Spinal cord (tissue), 10 donors: ENCODE measurements around the gene EPB41L1. TPM values are rescaled to one million over a fixed set of nuclear protein-coding genes. Genes with fewer than 3 reads are reported as not detected.

Experiments
- DNase-seq, 6 donors: peaks; one replicate each; pipeline versions ENCODE4 v3.0.0 to v3.0.0-alpha.2; 2013 to 2015; ENCODE audit warnings: low spot score in 6 of 6, low read depth in 4 of 6
- H3K27ac ChIP-seq: one replicate; pipeline ENCODE4 v1.5.1; 2013; ENCODE audit warnings: low read depth, low read length, control low read depth
- H3K27me3 ChIP-seq: one replicate; pipeline ENCODE4 v1.6.1; 2013; ENCODE audit warnings: low read length; ENCODE audit not compliant: control insufficient read depth, insufficient read depth
- H3K36me3 ChIP-seq: one replicate; pipeline ENCODE4 v1.6.1; 2013; ENCODE audit warnings: low read length; ENCODE audit not compliant: control insufficient read depth, insufficient read depth
- H3K4me1 ChIP-seq: one replicate; pipeline ENCODE4 v1.6.1; 2013; ENCODE audit warnings: low read length; ENCODE audit not compliant: control insufficient read depth, insufficient read depth
- H3K4me3 ChIP-seq: one replicate; pipeline ENCODE4 v1.5.1; 2013; ENCODE audit warnings: low read depth, low read length, control low read depth
- H3K9me3 ChIP-seq: one replicate; pipeline ENCODE4 v1.6.1; 2013; ENCODE audit warnings: low read length; ENCODE audit not compliant: control insufficient read depth, insufficient read depth
- WGBS: methylation state at CpG from one replicate; pipeline ENCODE4 v1.1.5; 2013; ENCODE audit warnings: missing lambda C conversion rate; ENCODE audit not compliant: insufficient coverage; 5-methylcytosine and 5-hydroxymethylcytosine counted together
- polyA plus RNA-seq, 2 donors: library from polyadenylated mRNA; unstranded; fragments of 120-200 nt; gene quantifications; one replicate each; pipeline ENCODE4 v1.2.1, GENCODE V29; 2013; ENCODE audit not compliant: insufficient read length in 2 of 2
- total RNA-seq, 2 donors: library from RNA; depleted of rRNA in 1 of 2; stranded (reverse); fragments of 120-200 nt in 1 of 2; fragments of >200 nt in 1 of 2; gene quantifications; one replicate each; pipeline versions ENCODE4 v1.2.3 to v1.2.4, GENCODE V29; 2013 to 2014
- donor health status: healthy.

EPB41L1 gene
- total and polyA plus RNA-seq, 4 donors = 57.6 to 163 (median 149) TPM

- H3K4me1 ChIP-seq = peaks cover 7% of the 10 kb centered on the region
- no peak overlapping the region for H3K4me3 ChIP-seq
- WGBS = 95% methylated on average over 17 of the region's 17 CpGs
- no peak for DNase-seq
- H3K9me3 ChIP-seq = no peaks in the 10 kb centered on the region
- no peaks in the 10 kb centered on the region for H3K27me3 ChIP-seq
- no peak overlapping the region for H3K27ac ChIP-seq
- peaks cover 8% of the 10 kb centered on the region for H3K36me3 ChIP-seq
Observed at GRCh38 chr20:36121981-36122930, 32.3 kb upstream of the EPB41L1 start.

- WGBS = 100% methylated on average over 2 of the region's 7 CpGs
- no peaks in the 10 kb centered on the region for H3K9me3 ChIP-seq
Observed at GRCh38 chr20:36122931-36123288, 31.6 kb upstream of the EPB41L1 start.

GRCh38 chr20:36125097-36125496 is 29.4 kb upstream of the EPB41L1 start:
- Histone ChIP-seq H3K27ac (no peak overlapping the region), H3K4me3 (no peak overlapping the region), H3K36me3 (peaks cover 8% of the 10 kb centered on the region), H3K27me3 (no peaks in the 10 kb centered on the region), H3K9me3 (no peaks in the 10 kb centered on the region), H3K4me1 (peaks cover 22% of the 10 kb centered on the region)
- WGBS = 83% methylated on average over 2 of the region's 3 CpGs
- no peak for DNase-seq

More at GRCh38 chr20:36122931-36123288, 31.6 kb upstream of the EPB41L1 start:
- no peak for DNase-seq
- peaks cover 8% of the 10 kb centered on the region for H3K36me3 ChIP-seq
- H3K27ac ChIP-seq = no peak overlapping the region
- peaks cover 13% of the 10 kb centered on the region for H3K4me1 ChIP-seq
- H3K27me3 ChIP-seq = no peaks in the 10 kb centered on the region
- H3K4me3 ChIP-seq = no peak overlapping the region

GRCh38 chr20:36126836-36127527 is 27.6 kb upstream of the EPB41L1 start:
- H3K27ac ChIP-seq = no peak overlapping the region
- 56% methylated on average over 6 of the region's 7 CpGs for WGBS

DNA sequence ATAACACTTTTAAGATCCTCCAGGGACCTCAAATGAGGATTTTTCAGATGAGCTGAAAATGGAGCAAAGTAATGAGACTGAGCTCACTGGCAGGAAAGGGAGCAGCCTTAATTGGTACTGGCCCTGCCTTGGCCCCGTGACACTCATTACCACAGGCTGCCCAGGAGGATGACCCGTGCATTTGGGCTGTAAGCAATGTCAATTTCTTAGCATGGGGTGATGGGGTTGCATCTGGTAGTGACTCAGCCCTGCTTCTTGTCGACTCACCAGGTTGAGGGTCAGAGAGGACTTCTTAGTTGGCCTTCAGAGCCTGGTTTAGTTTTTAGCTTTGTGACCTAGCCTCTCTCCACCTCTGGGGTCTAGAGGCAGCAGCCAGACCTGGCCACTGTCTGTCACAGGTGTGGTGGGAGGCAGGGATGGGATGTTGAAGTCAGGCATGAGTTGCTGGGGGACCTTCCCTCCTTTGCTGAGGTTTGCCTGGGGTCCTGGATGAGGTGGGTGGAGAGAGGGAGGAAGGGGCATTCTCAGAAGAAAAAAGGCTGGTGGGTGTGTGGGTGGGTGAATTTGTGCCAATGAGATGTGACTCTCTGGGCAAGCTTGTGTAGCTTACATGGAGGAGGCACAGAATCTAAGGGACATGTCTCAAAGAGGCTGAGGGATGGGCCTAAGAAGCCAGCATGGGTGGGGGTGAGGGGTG is 25.9 kb upstream of the EPB41L1 start:
- peak in 1 of 6 donors; percentile 37 for DNase-seq
- no peak overlapping the region for H3K4me3 ChIP-seq
- no peaks in the 10 kb centered on the region for H3K9me3 ChIP-seq
- 54% methylated on average over 3 of the region's 3 CpGs for whole genome bisulfite sequencing
- no peaks in the 10 kb centered on the region for H3K27me3 ChIP-seq
- no peak overlapping the region for H3K27ac ChIP-seq
- H3K36me3 ChIP-seq = peaks cover 2% of the 10 kb centered on the region
- peaks cover 22% of the 10 kb centered on the region for H3K4me1 ChIP-seq

More at GRCh38 chr20:36126836-36127527, 27.6 kb upstream of the EPB41L1 start:
- Histone ChIP-seq H3K4me3 (no peak overlapping the region), H3K27me3 (no peaks in the 10 kb centered on the region), H3K4me1 (peaks cover 22% of the 10 kb centered on the region), H3K36me3 (peaks cover 8% of the 10 kb centered on the region), H3K9me3 (no peaks in the 10 kb centered on the region)
- peak in 2 of 6 donors; percentile 43 to 57 for DNase-seq

DNA sequence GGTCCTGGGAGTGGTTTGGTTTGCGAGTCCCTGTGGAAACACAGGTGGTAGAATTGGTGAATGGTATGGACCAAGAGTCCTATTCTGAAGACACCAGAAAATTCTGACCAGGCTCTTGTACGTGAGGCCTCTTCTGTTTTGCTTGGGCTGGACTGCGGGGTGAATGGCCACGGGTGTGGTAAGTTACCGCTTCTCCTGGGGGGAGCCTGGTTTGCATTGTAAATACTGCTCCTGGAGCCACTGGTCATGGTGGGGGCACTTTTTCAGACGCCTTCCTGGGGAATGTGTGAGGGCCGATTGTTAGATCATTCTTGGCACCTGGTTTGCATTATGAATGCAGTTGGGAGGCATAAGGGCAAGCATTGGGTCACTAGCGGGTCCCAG is 25.4 kb upstream of the EPB41L1 start:
- Histone ChIP-seq H3K27ac (no peak overlapping the region), H3K4me3 (no peak overlapping the region), H3K36me3 (peaks cover 2% of the 10 kb centered on the region), H3K27me3 (no peaks in the 10 kb centered on the region), H3K9me3 (no peaks in the 10 kb centered on the region), H3K4me1 (peaks cover 22% of the 10 kb centered on the region)
- WGBS = 67% methylated on average over 7 of the region's 8 CpGs
- DNase-seq = no peak

- DNase-seq = no peak
- Histone ChIP-seq H3K4me3 (no peak overlapping the region), H3K9me3 (no peaks in the 10 kb centered on the region), H3K4me1 (peaks cover 22% of the 10 kb centered on the region), H3K27me3 (no peaks in the 10 kb centered on the region), H3K36me3 (peaks cover 2% of the 10 kb centered on the region), H3K27ac (no peak overlapping the region)
- WGBS = 80% methylated on average over 1 of the region's 6 CpGs
Observed at GRCh38 chr20:36130390-36130789, 24.1 kb upstream of the EPB41L1 start.

DNA sequence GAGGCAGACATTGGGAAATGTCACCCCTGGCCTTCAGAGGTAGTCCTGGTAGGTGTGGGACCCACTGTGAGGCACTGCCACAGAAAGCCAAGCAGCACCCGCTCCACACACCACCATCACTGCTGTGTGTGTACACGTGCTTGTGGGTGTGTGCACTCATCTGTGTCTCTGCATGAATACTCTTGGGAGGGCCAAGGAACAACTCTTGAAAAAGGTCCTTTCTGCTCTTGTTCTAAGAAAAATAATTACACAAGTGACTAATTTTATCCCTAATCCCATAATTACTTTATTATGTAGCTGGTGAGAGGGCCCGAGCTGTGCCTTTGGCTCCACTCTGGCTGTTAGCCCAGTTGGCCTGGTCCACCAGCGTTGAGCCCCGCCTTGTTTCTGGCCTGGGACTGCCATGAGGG is 21.7 kb upstream of the EPB41L1 start:
- Histone ChIP-seq H3K4me1 (peaks cover 10% of the 10 kb centered on the region), H3K4me3 (no peak overlapping the region), H3K27ac (no peak overlapping the region), H3K9me3 (no peaks in the 10 kb centered on the region), H3K36me3 (no peaks in the 10 kb centered on the region), H3K27me3 (no peaks in the 10 kb centered on the region)
- DNase-seq = no peak
- WGBS = 60% methylated on average over 1 of the region's 5 CpGs

DNA sequence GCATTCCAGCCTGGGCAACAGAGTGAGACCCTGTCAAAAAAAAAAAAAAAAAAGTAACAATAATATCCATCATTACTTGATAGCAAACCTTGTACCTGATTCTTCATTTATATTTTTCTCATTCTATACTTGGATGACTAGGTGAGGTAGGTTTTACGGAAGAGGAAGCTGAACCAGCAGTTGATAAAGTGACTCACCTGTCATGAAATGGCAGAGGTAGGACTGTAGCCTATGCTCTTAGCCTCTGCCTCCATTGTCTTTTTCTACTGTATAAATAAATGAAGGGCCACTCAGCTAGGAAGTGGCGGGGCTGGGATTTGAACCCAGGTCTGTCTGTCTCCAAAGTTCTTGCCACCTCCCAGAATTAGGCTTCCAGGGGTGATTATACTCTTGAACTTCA is 20.7 kb upstream of the EPB41L1 start:
- WGBS = no CpG with 5 or more reads among the region's 2 CpGs
- Histone ChIP-seq H3K27ac (no peak overlapping the region), H3K27me3 (no peaks in the 10 kb centered on the region), H3K4me1 (peaks cover 3% of the 10 kb centered on the region), H3K36me3 (no peaks in the 10 kb centered on the region), H3K4me3 (no peak overlapping the region), H3K9me3 (no peaks in the 10 kb centered on the region)
- DNase-seq = no peak
